ENCODE results near the gene FKBP5.

DNA sequence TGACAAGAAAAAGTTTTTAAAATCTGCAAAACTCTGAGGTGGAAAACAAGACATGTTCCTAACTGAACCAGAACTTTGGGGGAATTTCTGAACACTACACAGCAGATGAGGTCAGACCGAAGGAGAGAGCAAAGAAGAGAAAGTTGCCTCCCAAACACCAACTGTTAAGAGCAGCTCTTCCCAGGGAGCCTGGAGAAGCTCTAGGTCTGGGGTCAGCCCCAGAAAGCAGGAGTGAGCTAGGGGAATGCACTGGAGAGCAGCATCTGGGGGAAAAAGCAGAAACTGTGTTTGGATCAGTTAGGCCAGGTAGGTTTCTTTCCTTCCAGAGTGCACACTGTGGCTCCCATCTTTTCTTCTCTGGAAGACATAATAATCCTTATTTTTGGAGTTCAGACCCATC is 41.3 kb downstream of the FKBP5 start:
- no peak for TF ChIP-seq POLR2A (IDR thresholded peaks at IDR 0.05; ENCODE audit: low read depth, low read length)
- no peak for TF ChIP-seq POLR2AphosphoS5 (IDR thresholded peaks at IDR 0.05; ENCODE audit: low read depth, low read length)
- no peak for TF ChIP-seq TAF1 (IDR thresholded peaks at IDR 0.05; ENCODE audit: borderline replicate concordance, low read depth, low read length)

Measured in GM12892 (cell line).